ENCODE results near the gene SSH3. TPM values are rescaled to one million over a fixed set of nuclear protein-coding genes. Genes with fewer than 3 reads are reported as not detected.

The SSH3 gene
- total RNA-seq, 1 donor from 2014 or later = 36.4 TPM

DNA sequence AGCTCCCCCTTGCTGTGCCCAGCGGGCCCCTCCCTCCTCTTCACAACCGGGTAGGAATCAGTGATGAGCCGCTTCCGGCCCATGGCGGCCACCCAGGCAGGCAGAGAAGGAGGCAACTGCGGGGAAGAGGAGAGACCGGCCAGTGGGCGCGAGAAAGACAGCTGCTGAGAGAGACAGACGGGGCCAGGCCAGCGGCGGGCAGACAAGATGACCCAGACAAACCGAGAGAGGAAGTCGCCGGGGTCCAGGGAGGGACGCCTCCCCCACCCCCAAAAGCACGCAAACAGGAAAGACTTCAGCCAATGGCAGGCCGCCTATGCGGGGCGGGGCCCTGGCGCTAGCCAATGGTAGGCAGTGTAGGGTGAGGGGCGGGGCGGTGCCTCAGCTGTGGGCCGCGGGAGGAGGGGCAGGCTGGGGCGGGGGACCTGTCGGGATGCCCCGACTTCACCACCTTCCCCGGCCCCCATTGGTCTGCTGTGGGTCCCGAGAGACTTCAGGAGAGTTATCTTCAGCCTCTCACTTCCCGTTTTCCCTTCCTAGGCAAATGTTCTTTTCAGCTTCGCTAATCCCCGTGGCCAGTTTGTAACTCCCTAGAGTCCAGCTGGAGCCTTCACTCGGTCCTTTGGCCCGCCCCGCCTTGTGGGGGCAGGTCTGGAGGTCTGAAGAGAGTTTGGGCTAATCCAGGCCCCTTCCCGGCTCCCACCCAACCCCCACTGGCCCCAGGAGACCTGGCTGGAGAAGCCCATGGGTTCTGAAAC, 50.2 kb downstream of the SSH3 start, which contains the start of gene POLD4:
TSS of gene POLD4 (minus strand) at position 230 of the 758 bp plus-strand sequence. CDS start at position 83, 147 bp downstream.
- ATAC-seq (peak; percentile 91), DNase-seq (peak; percentile 100)
- TF ChIP-seq, protein P1, sequence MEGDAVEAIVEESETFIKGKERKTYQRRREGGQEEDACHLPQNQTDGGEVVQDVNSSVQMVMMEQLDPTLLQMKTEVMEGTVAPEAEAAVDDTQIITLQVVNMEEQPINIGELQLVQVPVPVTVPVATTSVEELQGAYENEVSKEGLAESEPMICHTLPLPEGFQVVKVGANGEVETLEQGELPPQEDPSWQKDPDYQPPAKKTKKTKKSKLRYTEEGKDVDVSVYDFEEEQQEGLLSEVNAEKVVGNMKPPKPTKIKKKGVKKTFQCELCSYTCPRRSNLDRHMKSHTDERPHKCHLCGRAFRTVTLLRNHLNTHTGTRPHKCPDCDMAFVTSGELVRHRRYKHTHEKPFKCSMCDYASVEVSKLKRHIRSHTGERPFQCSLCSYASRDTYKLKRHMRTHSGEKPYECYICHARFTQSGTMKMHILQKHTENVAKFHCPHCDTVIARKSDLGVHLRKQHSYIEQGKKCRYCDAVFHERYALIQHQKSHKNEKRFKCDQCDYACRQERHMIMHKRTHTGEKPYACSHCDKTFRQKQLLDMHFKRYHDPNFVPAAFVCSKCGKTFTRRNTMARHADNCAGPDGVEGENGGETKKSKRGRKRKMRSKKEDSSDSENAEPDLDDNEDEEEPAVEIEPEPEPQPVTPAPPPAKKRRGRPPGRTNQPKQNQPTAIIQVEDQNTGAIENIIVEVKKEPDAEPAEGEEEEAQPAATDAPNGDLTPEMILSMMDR (IDR thresholded peaks at IDR 0.05) = no peak
- Histone ChIP-seq H3K36me3 (no peaks in the 10 kb centered on the region), H3K4me3 (peak within 1 kb of the TSS; percentile 84), H3K27me3 (no peaks in the 10 kb centered on the region), H3K9me3 (no peaks in the 10 kb centered on the region), H3K27ac (peak within 1 kb of the TSS; percentile 99), H3K4me1 (peaks cover 62% of the 10 kb centered on the region)
- intact Hi-C loops (cut with DNase I) = loop anchor here (5.0 kb wide), 1 partner anchor 34 kb away; no protein-coding TSS in a partner anchor

DNA sequence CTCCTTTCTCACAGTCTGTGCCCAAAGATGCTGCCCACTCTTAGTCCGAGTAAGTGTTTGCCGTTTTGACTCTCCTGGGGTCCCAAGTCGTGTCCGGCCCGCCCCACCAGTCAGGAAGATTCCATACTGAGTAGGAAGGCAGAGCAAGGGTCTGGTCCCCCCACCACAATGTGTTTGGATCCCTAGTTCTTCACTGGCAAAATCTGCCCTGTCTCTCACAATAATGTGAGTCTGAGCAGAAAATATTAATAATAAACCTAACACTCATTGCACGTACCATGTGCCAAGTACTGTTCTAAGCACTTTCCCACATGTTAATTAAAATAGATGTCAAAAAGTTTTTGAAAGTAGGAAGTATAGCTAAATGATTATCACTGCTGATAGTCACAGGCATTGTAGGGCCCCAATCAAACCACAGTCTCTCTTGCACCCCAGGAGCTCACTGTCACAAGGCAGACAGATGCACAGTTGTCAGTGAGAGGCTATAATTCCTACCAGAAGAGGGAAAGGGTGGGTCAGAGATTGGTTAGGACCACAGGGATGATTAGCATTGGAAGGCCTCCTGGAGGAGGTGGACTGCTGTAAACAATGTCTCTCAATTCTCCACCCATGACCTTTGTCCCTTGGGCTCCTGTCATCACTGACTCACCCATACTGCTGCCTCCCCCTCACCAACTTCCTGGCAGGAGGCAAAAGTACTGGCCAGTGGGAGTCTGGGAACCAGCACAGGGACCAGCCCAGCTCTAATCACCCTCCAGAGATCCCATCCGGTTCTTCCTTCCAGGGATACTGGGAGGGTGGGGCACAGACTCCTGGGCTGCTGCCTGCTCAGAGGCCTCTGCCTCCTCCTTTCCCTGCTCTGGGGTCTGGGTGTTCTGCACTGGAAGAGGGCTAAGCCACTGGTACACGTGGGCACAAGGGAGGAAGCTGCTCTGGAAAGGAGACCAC, 51.0 kb downstream of the SSH3 start:
- intact Hi-C loops (cut with DNase I) = loop anchor here (5.0 kb wide), 1 partner anchor 33 kb away; no protein-coding TSS in a partner anchor
- H3K4me1 ChIP-seq = peaks cover 62% of the 10 kb centered on the region
- no peak for DNase-seq
- no peaks in the 10 kb centered on the region for H3K36me3 ChIP-seq
- TF ChIP-seq, protein P1 (IDR thresholded peaks at IDR 0.05) = no peak
- H3K27me3 ChIP-seq = no peaks in the 10 kb centered on the region
- no peaks in the 10 kb centered on the region for H3K9me3 ChIP-seq
- peak overlapping the region; percentile 99 for H3K27ac ChIP-seq
- H3K4me3 ChIP-seq = peak overlapping the region; percentile 84
- ATAC-seq = peak; percentile 27

DNA sequence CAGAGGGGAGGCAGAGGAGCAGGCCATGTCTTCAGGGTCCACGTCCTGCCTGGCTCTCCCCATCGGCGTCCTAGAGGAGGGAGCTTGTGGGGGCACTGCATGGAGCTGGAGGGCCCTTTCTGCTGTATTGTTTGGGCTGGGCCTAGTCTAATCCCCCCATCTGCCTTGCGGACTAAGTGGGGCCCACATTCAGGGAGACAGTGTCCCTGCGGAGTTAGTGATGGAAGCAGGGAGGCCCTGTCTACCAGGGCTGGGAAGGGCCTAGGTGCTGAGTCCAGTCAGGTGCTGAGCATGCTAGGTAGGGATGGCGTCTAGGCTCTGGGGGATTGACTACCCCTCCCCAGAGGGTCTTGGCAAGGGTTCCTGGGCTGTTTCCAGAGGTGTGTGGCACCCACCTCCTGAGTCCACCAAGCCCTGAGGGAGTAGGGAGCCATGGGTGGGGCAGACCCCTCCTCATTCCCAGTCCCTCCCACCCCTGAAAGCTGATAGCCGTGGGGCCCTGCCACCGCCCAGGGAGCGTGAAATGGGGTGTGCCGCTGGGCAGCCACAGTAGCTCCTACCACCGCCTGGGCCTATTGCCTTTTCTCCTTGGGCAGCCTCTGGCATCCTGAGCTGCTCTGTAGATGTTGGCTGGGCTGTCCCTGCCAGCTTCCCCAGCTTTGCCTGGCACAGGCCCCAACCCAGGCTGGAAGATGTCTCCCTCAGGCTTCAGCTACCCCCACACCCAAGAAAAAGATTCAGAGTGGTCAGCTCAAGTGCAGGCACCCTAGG, 51.9 kb downstream of the SSH3 start:
- no peak for ATAC-seq
- intact Hi-C loops (cut with DNase I) = no loop called here
- peaks cover 62% of the 10 kb centered on the region for H3K4me1 ChIP-seq

DNA sequence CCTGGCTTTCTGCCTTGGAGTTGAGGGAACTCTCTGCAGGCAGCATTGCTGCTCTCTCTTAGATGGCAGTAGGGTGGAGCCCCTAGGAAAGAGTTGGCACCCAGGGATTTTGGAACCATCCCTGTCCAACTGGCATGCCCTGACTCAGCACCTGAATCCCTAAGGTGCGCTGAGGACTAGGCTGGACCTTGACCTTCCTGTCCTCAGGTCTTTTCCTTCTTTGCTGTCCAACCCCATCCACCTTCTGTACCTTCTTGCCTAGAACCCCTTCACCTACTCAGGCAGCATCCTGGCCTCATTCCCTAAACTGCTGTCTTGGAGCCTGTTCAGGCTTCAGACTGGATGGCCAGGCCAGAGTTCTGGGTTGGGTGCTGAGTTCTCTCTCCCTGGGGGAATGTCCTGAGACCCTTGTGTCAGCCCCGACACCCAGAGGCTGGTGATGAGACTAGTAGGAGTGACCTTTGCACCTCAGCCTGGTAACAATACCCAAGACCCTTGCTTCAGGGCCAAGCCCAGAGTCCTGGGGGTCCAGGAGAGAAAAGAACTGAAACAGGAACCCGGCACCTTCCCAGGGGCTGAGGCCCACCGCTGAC, 52.6 kb downstream of the SSH3 start:
- Histone ChIP-seq H3K4me3 (no peak overlapping the region), H3K36me3 (no peaks in the 10 kb centered on the region), H3K4me1 (peaks cover 61% of the 10 kb centered on the region), H3K27me3 (no peaks in the 10 kb centered on the region), H3K9me3 (no peaks in the 10 kb centered on the region), H3K27ac (peak overlapping the region; percentile 99)
- intact Hi-C loops (cut with DNase I) = no loop called here
- ATAC-seq (no peak), DNase-seq (no peak)
- TF ChIP-seq, protein P1 (IDR thresholded peaks at IDR 0.05) = no peak

More for the DNA sequence above, 51.9 kb downstream of the SSH3 start:
- Histone ChIP-seq H3K4me3 (no peak overlapping the region), H3K36me3 (no peaks in the 10 kb centered on the region), H3K27me3 (no peaks in the 10 kb centered on the region), H3K9me3 (no peaks in the 10 kb centered on the region), H3K27ac (peak overlapping the region; percentile 99)
- TF ChIP-seq, protein P1 (IDR thresholded peaks at IDR 0.05) = no peak
- no peak for DNase-seq

Data from upper lobe of right lung (tissue), 1 donor.